SJCRH30 (cell line): Measurements from ENCODE around the gene TBC1D22B. TPM values are rescaled to one million over a fixed set of nuclear protein-coding genes. Genes with fewer than 3 reads are reported as not detected.

Experiments
- DNase-seq, 2 experiments: peaks; one replicate each; pipeline ENCODE4 v3.0.0-alpha.2; 2015 to 2020
- H3K27ac ChIP-seq: fragments of 250-450 bp; sonication (Bioruptor Pico); 2 replicates; pipeline ENCODE4 v1.5.1; 2020; ENCODE audit warnings: mild to moderate bottlenecking, moderate library complexity
- H3K27me3 ChIP-seq: fragments of 250-450 bp; sonication (Bioruptor Pico); 2 replicates; pipeline ENCODE4 v1.5.1; 2020; ENCODE audit warnings: mild to moderate bottlenecking, moderate library complexity
- H3K36me3 ChIP-seq: fragments of 250-450 bp; sonication (Bioruptor Pico); 2 replicates; pipeline ENCODE4 v1.5.1; 2020; ENCODE audit warnings: mild to moderate bottlenecking, moderate library complexity
- H3K4me1 ChIP-seq: fragments of 250-450 bp; sonication (Bioruptor Pico); 2 replicates; pipeline ENCODE4 v1.5.1; 2020; ENCODE audit warnings: mild to moderate bottlenecking, moderate library complexity
- H3K4me3 ChIP-seq: fragments of 250-450 bp; sonication (Bioruptor Pico); 2 replicates; pipeline ENCODE4 v1.5.1; 2020; ENCODE audit warnings: mild to moderate bottlenecking, moderate library complexity
- H3K9me3 ChIP-seq: fragments of 250-450 bp; sonication (Bioruptor Pico); replicated peaks from 2 replicates; pipeline ENCODE4 v1.5.1; 2020; ENCODE audit warnings: mild to moderate bottlenecking, moderate library complexity
- total RNA-seq: library from RNA; depleted of rRNA; stranded (reverse); fragments of >200 nt; shearing (Covaris generic); gene quantifications from 2 replicates; pipeline ENCODE4 v1.2.3, GENCODE V29; 2014

Gene TBC1D22B
- total RNA-seq, 1 experiment from 2014 or later = 11.2 TPM

GRCh38 chr6:37244430-37245310 lies 12.9 kb upstream of the TBC1D22B start:
- Histone ChIP-seq H3K27me3 (no peaks in the 10 kb centered on the region), H3K4me1 (peaks cover 47% of the 10 kb centered on the region), H3K36me3 (no peaks in the 10 kb centered on the region), H3K27ac (peak overlapping the region; percentile 51), H3K4me3 (no peak overlapping the region), H3K9me3 (no peaks in the 10 kb centered on the region)
- DNase-seq = peak; percentile 89 to 95

- H3K4me1 ChIP-seq = no peaks in the 10 kb centered on the region
- H3K36me3 ChIP-seq = no peaks in the 10 kb centered on the region
- no peaks in the 10 kb centered on the region for H3K9me3 ChIP-seq
- no peak for DNase-seq
- H3K4me3 ChIP-seq = no peak overlapping the region
- H3K27ac ChIP-seq = no peak overlapping the region
- no peaks in the 10 kb centered on the region for H3K27me3 ChIP-seq
Measured at GRCh38 chr6:37251211-37251780, 6.3 kb upstream of the TBC1D22B start.

DNA sequence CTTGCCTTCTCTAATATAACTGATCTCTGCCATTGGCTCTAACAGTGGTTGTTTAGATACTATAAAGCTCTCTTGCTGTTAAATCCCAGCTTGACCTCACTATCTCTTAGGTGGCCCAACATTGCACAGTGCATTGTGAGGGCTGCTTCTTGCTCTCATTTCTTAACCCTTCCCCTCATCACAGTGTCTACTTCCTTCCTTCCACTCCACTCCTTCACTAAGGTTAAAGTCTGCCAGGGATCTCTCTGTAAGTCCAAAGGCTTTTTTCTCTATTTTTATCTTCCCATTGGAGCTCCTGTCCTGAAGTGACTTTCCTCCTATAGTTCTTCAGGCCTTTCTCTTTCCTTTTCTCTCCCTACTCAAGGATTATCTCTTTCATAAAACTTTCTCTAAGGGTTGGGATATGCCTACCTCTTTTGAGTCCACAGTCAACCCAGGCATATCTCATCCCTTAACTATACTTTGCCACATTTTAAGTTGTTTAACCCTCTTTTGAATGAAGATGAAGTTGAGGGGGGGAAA lies 4.0 kb upstream of the TBC1D22B start:
- no peaks in the 10 kb centered on the region for H3K36me3 ChIP-seq
- H3K4me1 ChIP-seq = peaks cover 4% of the 10 kb centered on the region; the same call in 1 of the 2 replicates
- H3K27me3 ChIP-seq = no peaks in the 10 kb centered on the region
- DNase-seq = no peak
- H3K4me3 ChIP-seq = no peak overlapping the region
- H3K9me3 ChIP-seq = no peaks in the 10 kb centered on the region
- no peak overlapping the region for H3K27ac ChIP-seq

DNA sequence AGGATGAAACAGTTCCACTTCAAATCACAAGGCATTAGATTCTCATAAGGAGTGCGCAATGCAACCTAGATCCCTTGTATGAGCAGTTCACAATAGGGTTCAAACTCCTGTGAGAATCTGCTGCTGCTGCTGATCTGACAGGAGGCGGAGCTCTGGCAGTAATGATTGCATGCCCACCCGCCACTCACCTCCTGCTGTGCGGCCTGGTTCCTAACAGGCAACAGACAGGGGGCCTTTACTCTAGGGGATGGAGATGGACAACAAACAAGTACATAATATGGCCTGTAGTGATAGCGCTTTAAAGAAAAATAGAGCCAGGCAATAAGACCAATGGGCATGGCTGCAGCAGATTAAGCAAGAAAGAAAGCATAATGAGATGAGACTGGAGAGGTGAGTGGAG lies 2.7 kb upstream of the TBC1D22B start:
- Histone ChIP-seq H3K4me1 (peaks cover 4% of the 10 kb centered on the region; the same call in 1 of the 2 replicates), H3K36me3 (no peaks in the 10 kb centered on the region), H3K27ac (no peak overlapping the region), H3K9me3 (no peaks in the 10 kb centered on the region), H3K4me3 (no peak overlapping the region), H3K27me3 (no peaks in the 10 kb centered on the region)
- DNase-seq = no peak

DNA sequence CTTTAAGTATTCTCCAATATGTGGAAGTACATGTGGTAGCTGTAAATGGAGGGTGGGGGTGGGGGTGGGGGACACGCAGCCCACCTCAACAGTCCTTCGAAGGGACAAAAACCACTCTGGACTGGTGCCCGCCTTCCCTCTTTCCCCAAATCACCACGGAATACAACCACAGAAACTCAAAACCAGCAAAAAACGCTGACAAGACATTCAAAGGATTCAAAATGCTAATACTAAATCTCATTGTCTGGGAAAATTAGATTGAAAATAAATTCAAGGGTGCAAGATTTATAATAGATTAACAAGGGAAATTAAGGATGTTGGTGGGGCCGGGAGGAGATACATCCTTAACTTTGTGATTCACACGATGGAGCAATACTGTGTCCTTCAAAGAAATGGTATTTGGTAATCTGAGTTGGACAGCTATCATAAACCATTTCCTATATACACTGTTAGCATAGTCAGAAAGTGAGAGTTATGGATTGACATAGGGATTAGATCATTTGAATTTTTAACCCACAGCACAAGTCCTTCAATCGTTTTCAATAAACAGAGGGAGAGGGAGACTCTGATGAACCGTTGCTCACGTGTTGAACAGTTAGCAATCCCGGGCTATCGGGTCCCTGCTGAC lies 766 bp upstream of the TBC1D22B start:
- H3K4me1 ChIP-seq = peaks cover 4% of the 10 kb centered on the region; the same call in 1 of the 2 replicates
- H3K36me3 ChIP-seq = no peaks in the 10 kb centered on the region
- no peak for DNase-seq
- H3K9me3 ChIP-seq = no peaks in the 10 kb centered on the region
- H3K4me3 ChIP-seq = peak overlapping the region; percentile 78
- H3K27me3 ChIP-seq = no peaks in the 10 kb centered on the region
- no peak overlapping the region for H3K27ac ChIP-seq

DNA sequence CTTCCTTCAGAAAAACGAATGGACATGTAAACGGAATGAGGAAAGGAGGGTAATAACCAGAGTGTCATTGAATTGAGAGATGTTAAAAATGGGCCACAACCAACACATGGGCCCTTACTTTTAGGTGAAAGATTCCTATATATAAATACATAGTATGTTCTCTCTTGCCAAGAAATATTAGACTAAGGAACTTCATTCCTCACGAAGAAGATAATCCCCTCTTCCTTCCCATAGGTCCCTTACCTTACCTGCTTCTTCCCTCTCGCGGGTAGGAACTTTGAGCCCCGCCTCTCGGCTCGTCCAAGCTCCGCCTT lies 295 bp upstream of the TBC1D22B start:
- peak overlapping the region; percentile 78 for H3K4me3 ChIP-seq
- H3K27me3 ChIP-seq = no peaks in the 10 kb centered on the region
- H3K4me1 ChIP-seq = peaks cover 4% of the 10 kb centered on the region; the same call in 1 of the 2 replicates
- H3K36me3 ChIP-seq = no peaks in the 10 kb centered on the region
- H3K27ac ChIP-seq = no peak overlapping the region
- no peaks in the 10 kb centered on the region for H3K9me3 ChIP-seq
- DNase-seq = no peak

- Histone ChIP-seq H3K36me3 (no peaks in the 10 kb centered on the region), H3K27ac (peak overlapping the region; percentile 74), H3K4me3 (peak overlapping the region; percentile 78), H3K4me1 (peaks cover 4% of the 10 kb centered on the region; the same call in 1 of the 2 replicates), H3K9me3 (no peaks in the 10 kb centered on the region), H3K27me3 (no peaks in the 10 kb centered on the region)
- DNase-seq = no peak
Measured at GRCh38 chr6:37258405-37259105, 983 bp downstream of the TBC1D22B start.

DNA sequence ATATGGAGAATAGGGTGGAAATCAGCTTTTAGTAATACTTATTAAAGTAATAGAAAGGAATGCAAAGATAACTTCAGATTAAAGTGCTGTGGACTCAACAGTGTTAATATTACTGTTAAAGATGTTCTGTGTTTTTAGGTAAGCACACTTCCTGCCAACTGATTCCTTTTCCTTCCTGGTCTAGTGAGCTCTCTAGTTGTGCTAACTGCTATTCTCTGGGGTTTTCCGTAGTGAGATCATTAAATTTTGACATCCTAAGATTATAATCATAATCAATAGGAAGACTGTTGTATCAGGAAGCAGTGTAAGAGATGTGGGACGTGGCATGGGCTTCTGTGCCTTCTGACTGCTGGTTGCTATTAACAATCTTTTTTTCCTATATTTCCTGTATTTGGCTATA lies 1.6 kb downstream of the TBC1D22B start:
- no peak overlapping the region for H3K27ac ChIP-seq
- H3K9me3 ChIP-seq = no peaks in the 10 kb centered on the region
- H3K36me3 ChIP-seq = no peaks in the 10 kb centered on the region
- no peak for DNase-seq
- H3K4me3 ChIP-seq = no peak overlapping the region
- peaks cover 4% of the 10 kb centered on the region; the same call in 1 of the 2 replicates for H3K4me1 ChIP-seq
- no peaks in the 10 kb centered on the region for H3K27me3 ChIP-seq

DNA sequence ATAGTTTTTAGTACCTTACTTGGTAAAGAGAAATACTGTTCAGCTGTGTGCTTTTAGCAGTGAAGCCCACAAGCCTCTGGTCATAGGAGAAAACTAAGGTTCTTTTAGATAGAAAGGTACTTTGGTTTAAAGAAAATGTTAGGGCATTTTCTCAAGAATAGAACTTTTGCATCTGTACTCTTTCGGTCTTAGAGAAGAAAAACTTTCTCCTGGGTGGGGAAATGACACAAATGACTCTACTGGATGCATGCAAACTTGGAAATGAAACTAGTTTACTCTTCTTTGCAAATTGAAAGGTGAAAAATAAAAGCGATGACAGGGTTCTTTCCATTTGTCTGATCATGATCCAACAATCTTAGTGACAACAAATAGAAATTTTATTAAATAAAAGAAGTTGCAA lies 2.5 kb downstream of the TBC1D22B start:
- Histone ChIP-seq H3K36me3 (no peaks in the 10 kb centered on the region), H3K4me3 (no peak overlapping the region), H3K9me3 (no peaks in the 10 kb centered on the region), H3K27ac (no peak overlapping the region), H3K27me3 (no peaks in the 10 kb centered on the region), H3K4me1 (peaks cover 4% of the 10 kb centered on the region; the same call in 1 of the 2 replicates)
- DNase-seq = no peak

DNA sequence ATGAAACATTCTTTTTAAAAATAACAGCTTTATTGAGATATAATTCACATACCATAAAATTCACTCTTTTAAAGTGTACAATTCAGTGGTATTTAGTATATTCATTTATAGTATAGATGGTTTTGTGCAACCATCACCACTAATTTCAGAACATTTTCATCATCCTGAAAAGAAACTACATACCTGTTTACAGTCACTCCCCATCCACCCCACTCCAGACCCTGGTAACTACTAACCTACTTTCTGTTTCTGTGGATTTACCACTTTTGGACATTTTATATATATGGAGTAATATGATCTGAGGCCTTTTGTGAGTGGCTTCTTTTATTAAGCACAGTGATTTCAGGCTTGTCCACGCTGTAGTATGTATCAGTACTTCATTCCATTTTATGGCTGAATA lies 2.9 kb downstream of the TBC1D22B start:
- DNase-seq = no peak
- Histone ChIP-seq H3K4me1 (peaks cover 4% of the 10 kb centered on the region; the same call in 1 of the 2 replicates), H3K27ac (no peak overlapping the region), H3K4me3 (no peak overlapping the region), H3K9me3 (no peaks in the 10 kb centered on the region), H3K36me3 (no peaks in the 10 kb centered on the region), H3K27me3 (no peaks in the 10 kb centered on the region)

GRCh38 chr6:37261198-37261597 lies 3.6 kb downstream of the TBC1D22B start:
- Histone ChIP-seq H3K27ac (no peak overlapping the region), H3K36me3 (no peaks in the 10 kb centered on the region), H3K9me3 (no peaks in the 10 kb centered on the region), H3K27me3 (no peaks in the 10 kb centered on the region), H3K4me1 (peaks cover 4% of the 10 kb centered on the region; the same call in 1 of the 2 replicates), H3K4me3 (no peak overlapping the region)
- DNase-seq = no peak

GRCh38 chr6:37262446-37263026 lies 5.0 kb downstream of the TBC1D22B start:
- no peaks in the 10 kb centered on the region for H3K9me3 ChIP-seq
- H3K36me3 ChIP-seq = no peaks in the 10 kb centered on the region
- DNase-seq = no peak
- H3K4me1 ChIP-seq = no peaks in the 10 kb centered on the region
- no peak overlapping the region for H3K4me3 ChIP-seq
- H3K27me3 ChIP-seq = no peaks in the 10 kb centered on the region
- no peak overlapping the region for H3K27ac ChIP-seq

DNA sequence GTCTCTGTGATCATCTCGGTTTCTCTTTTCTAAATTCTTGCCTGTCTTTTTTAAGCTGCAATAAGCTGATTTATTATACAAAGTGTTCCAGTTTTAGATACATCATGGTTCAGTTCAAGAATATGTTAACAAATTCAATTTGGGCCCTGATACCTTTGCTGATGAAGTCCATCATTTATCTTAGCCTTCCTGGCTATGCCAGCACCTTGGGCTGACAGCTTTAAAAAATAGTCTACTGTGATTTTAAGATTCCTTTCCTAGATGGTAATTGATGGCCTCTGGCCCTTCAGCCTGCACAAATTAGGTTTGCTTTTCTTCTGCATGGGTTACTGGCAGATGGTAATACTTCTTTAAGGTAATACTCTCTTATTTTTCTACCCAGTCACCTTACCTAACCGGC lies 7.4 kb downstream of the TBC1D22B start:
- H3K4me1 ChIP-seq = no peaks in the 10 kb centered on the region
- peaks cover 2% of the 10 kb centered on the region for H3K36me3 ChIP-seq
- H3K4me3 ChIP-seq = no peak overlapping the region
- no peak for DNase-seq
- no peaks in the 10 kb centered on the region for H3K27me3 ChIP-seq
- no peaks in the 10 kb centered on the region for H3K9me3 ChIP-seq
- no peak overlapping the region for H3K27ac ChIP-seq

DNA sequence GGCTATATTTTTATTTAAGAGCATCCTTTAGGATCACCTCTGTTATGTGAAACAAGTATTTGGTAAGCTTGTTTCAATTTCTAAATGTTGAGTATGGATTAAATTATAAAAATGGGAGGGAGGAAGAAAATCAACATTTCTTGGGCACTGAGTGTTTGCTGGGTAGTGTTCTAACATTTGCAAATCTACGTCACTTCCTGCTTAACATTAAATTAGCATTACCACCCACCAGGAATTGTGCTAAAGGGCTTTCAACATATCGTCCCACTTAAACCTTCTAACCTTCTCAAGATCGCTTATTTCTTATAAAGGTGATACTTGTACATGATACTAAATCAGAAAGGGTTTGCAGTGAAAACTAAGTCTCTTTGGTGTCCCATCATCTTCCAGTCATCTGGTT lies 8.3 kb downstream of the TBC1D22B start:
- Histone ChIP-seq H3K4me3 (no peak overlapping the region), H3K9me3 (no peaks in the 10 kb centered on the region), H3K27ac (no peak overlapping the region), H3K27me3 (no peaks in the 10 kb centered on the region), H3K4me1 (no peaks in the 10 kb centered on the region), H3K36me3 (peaks cover 4% of the 10 kb centered on the region)
- no peak for DNase-seq
